Mesenchymal stem cell (in vitro differentiated cells and primary cell): Measurements from ENCODE around the gene ZNF592.

Source experiments
- DNase-seq: peaks from one replicate; pipeline ENCODE4 v3.0.0-alpha.2; 2013
- H2AFZ ChIP-seq: one replicate; pipeline ENCODE4 v1.6.1; 2013; ENCODE audit warnings: low read depth, mild to moderate bottlenecking, control low read depth, inconsistent platforms, low read length, moderate library complexity
- H2AK5ac ChIP-seq: 2 replicates; pipeline ENCODE4 v1.6.1; 2013; ENCODE audit warnings: low read length, moderate library complexity, mild to moderate bottlenecking, inconsistent platforms; ENCODE audit not compliant: severe bottlenecking
- H2BK120ac ChIP-seq: one replicate; pipeline ENCODE4 v1.6.1; 2013; ENCODE audit warnings: low read depth, mild to moderate bottlenecking, inconsistent platforms, low read length, moderate library complexity
- H2BK12ac ChIP-seq, 2 experiments: one replicate each; pipeline ENCODE4 v1.6.1; 2013; ENCODE audit warnings: inconsistent platforms in 2 of 2, low read length in 2 of 2, mild to moderate bottlenecking in 2 of 2, moderate library complexity in 2 of 2, control low read depth in 1 of 2
- H2BK15ac ChIP-seq: one replicate; pipeline ENCODE4 v1.6.1; 2013; ENCODE audit warnings: mild to moderate bottlenecking, low read depth, inconsistent platforms; ENCODE audit not compliant: poor library complexity, severe bottlenecking
- H2BK5ac ChIP-seq: 2 replicates; pipeline ENCODE4 v1.6.1; 2013; ENCODE audit warnings: low read depth, mild to moderate bottlenecking, low read length, control low read depth, inconsistent platforms; ENCODE audit not compliant: poor library complexity, severe bottlenecking
- H3K14ac ChIP-seq, 2 experiments: one replicate each; pipeline ENCODE4 v1.6.1; 2013; ENCODE audit warnings: inconsistent platforms in 2 of 2, low read length in 2 of 2, control low read depth in 1 of 2, mild to moderate bottlenecking in 1 of 2, moderate library complexity in 1 of 2
- H3K18ac ChIP-seq, 2 experiments: one replicate each; pipeline ENCODE4 v1.6.1; 2013; ENCODE audit warnings: inconsistent platforms in 2 of 2, low read length in 2 of 2, control low read depth in 1 of 2, low read depth in 1 of 2, mild to moderate bottlenecking in 1 of 2
- H3K23ac ChIP-seq, 2 experiments: one replicate each; pipeline ENCODE4 v1.6.1; 2013; ENCODE audit warnings: inconsistent platforms in 2 of 2, low read length in 2 of 2, mild to moderate bottlenecking in 2 of 2, moderate library complexity in 2 of 2, control low read depth in 1 of 2
- H3K27ac ChIP-seq: 2 replicates; pipeline ENCODE4 v1.5.1; 2013; ENCODE audit warnings: mild to moderate bottlenecking, moderate library complexity, low read length, control low read depth, inconsistent platforms; ENCODE audit not compliant: poor library complexity, severe bottlenecking
- H3K27me3 ChIP-seq, 2 experiments: 2 replicates each; pipeline versions ENCODE4 v1.6.1 to v1.7.0; 2013; ENCODE audit warnings: low read length in 2 of 2, mild to moderate bottlenecking in 2 of 2, moderate library complexity in 2 of 2, control low read depth in 1 of 2, inconsistent platforms in 1 of 2; ENCODE audit not compliant: control insufficient read depth in 1 of 2, insufficient read depth in 1 of 2
- H3K36me3 ChIP-seq, 2 experiments: 2 replicates each; pipeline versions ENCODE4 v1.6.1 to v1.7.0; 2013; ENCODE audit warnings: low read length in 2 of 2, control low read depth in 1 of 2, inconsistent platforms in 1 of 2, low read depth in 1 of 2, mild to moderate bottlenecking in 1 of 2; ENCODE audit not compliant: insufficient read depth in 2 of 2, control insufficient read depth in 1 of 2
- H3K4ac ChIP-seq, 2 experiments: one replicate each; pipeline ENCODE4 v1.6.1; 2013; ENCODE audit warnings: inconsistent platforms in 2 of 2, low read length in 2 of 2, mild to moderate bottlenecking in 2 of 2, moderate library complexity in 2 of 2, control low read depth in 1 of 2, low read depth in 1 of 2
- H3K4me1 ChIP-seq: 2 replicates; pipeline ENCODE4 v1.6.1; 2013; ENCODE audit warnings: low read depth, low read length, control low read depth; ENCODE audit not compliant: control insufficient read depth, insufficient read depth
- H3K4me2 ChIP-seq: 2 replicates; pipeline ENCODE4 v1.6.1; 2013; ENCODE audit warnings: low read length, mild to moderate bottlenecking, inconsistent platforms; ENCODE audit not compliant: poor library complexity, severe bottlenecking
- H3K4me3 ChIP-seq, 2 experiments: 2 replicates each; pipeline versions ENCODE4 v1.5.1 to v1.7.0; 2013; ENCODE audit warnings: low read length in 2 of 2, mild to moderate bottlenecking in 2 of 2, control low read depth in 1 of 2, low read depth in 1 of 2; ENCODE audit not compliant: insufficient read depth in 1 of 2
- H3K79me1 ChIP-seq: replicated peaks from 2 replicates; pipeline ENCODE4 v1.6.1; 2013; ENCODE audit warnings: mild to moderate bottlenecking, control low read depth, low read length, inconsistent platforms; ENCODE audit not compliant: poor library complexity, severe bottlenecking
- H3K9ac ChIP-seq: 2 replicates; pipeline ENCODE4 v1.7.0; 2013; ENCODE audit warnings: mild to moderate bottlenecking, low read length, moderate library complexity
- H3K9me3 ChIP-seq: 2 replicates; pipeline ENCODE4 v1.7.0; 2013; ENCODE audit warnings: mild to moderate bottlenecking, low read length; ENCODE audit not compliant: control insufficient read depth
- H4K8ac ChIP-seq: one replicate; pipeline ENCODE4 v1.6.1; 2013; ENCODE audit warnings: inconsistent platforms, mild to moderate bottlenecking, low read length, moderate library complexity
- H4K91ac ChIP-seq: one replicate; pipeline ENCODE4 v1.6.1; 2013; ENCODE audit warnings: mild to moderate bottlenecking, low read length, inconsistent platforms
- WGBS: methylation state at CpG from one replicate; pipeline ENCODE4 v1.1.7; 2013; ENCODE audit warnings: mixed read lengths; 5-methylcytosine and 5-hydroxymethylcytosine counted together

Gene ZNF592

GRCh38 chr15:84831028-84831427 lies 82.6 kb downstream of the ZNF592 start:
- Histone ChIP-seq H3K36me3 (no peaks in the 10 kb centered on the region), H3K4me3 (no peak overlapping the region), H4K91ac (no peak overlapping the region), H3K4me2 (no peak overlapping the region), H3K9me3 (no peaks in the 10 kb centered on the region), H2BK5ac (no peak overlapping the region), H2BK120ac (no peak overlapping the region), H2AFZ (no peak overlapping the region), H3K18ac (no peak overlapping the region), H3K23ac (no peak overlapping the region), H2BK12ac (no peak overlapping the region), H2AK5ac (no peak overlapping the region), H3K14ac (no peak overlapping the region), H3K4me1 (peaks cover 10% of the 10 kb centered on the region), H3K9ac (no peak overlapping the region), H2BK15ac (no peak overlapping the region), H4K8ac (no peak overlapping the region), H3K4ac (no peak overlapping the region), H3K79me1 (no peaks in the 10 kb centered on the region), H3K27ac (no peak overlapping the region), H3K27me3 (peaks cover 5 to 33% of the 10 kb centered on the region in 2 experiments)
- WGBS = 96% methylated on average over 4 of the region's 5 CpGs
- DNase-seq = no peak

DNA sequence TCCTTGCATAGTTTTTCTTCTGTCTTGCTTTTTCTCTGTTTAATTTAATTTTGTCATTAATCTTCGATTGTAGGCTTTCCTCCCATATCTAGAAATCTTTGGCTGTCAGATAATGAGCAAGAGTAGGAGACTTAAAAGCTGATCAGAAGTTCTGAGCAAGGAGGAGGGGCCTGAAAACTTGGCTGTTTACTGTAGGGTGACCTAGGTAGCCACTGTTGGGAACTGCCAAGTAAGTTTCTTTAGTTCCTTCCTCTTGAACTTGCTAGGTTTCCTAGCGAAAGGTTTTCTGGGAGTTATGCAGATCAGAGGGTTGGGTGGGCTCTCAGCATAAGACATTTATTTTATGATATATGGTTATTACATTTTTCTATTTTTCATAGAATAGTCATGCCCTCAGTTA lies 83.2 kb downstream of the ZNF592 start:
- Histone ChIP-seq H3K4me2 (no peak overlapping the region), H3K9ac (no peak overlapping the region), H2AFZ (no peak overlapping the region), H3K4ac (no peak overlapping the region), H3K14ac (no peak overlapping the region), H4K91ac (no peak overlapping the region), H2BK15ac (no peak overlapping the region), H3K4me3 (no peak overlapping the region), H3K23ac (no peak overlapping the region), H2BK12ac (no peak overlapping the region), H2AK5ac (no peak overlapping the region), H3K27me3 (peaks cover 10 to 38% of the 10 kb centered on the region in 2 experiments), H3K4me1 (peaks cover 10% of the 10 kb centered on the region), H3K18ac (no peak overlapping the region), H2BK120ac (no peak overlapping the region), H4K8ac (no peak overlapping the region), H3K27ac (no peak overlapping the region), H3K79me1 (no peaks in the 10 kb centered on the region), H2BK5ac (no peak overlapping the region), H3K9me3 (no peaks in the 10 kb centered on the region), H3K36me3 (no peaks in the 10 kb centered on the region)
- no peak for DNase-seq
- WGBS = 84% methylated on average over 2 of the region's 2 CpGs

DNA sequence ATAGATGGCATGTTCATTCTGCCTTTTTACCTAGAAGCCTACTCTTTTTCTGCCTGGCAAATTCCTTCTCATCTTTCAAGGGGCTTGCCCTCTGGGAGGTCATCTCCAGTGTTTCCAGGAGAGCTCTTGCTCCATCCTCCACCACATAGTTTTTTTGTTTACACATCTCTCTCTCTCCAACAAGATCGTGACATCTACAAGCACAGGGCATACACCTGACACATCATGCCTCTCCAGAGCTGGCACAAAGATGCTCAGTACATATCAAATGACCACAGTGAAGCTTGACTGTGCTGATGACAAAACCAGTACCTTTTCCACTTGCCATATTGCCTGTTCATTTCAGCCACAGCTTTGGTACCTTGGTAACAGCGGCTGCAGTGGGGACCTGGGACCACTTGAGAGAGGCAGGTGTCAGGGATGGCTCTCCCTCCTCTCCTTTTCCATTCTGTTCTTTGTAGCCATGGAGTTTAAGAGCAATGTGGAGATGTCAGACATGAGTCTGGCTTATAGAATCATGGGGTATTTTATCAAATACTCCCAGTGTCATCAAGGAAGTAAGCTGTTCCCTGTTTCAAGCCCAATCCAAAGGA lies 84.2 kb downstream of the ZNF592 start:
- Histone ChIP-seq H3K27ac (no peak overlapping the region), H3K4me2 (no peak overlapping the region), H4K91ac (no peak overlapping the region), H3K18ac (no peak overlapping the region), H2BK12ac (no peak overlapping the region), H2AK5ac (no peak overlapping the region), H3K4me1 (peaks cover 10% of the 10 kb centered on the region), H2AFZ (no peak overlapping the region), H3K14ac (no peak overlapping the region), H2BK5ac (no peak overlapping the region), H3K23ac (no peak overlapping the region), H3K4ac (no peak overlapping the region), H3K9ac (no peak overlapping the region), H3K4me3 (no peak overlapping the region), H4K8ac (no peak overlapping the region), H3K9me3 (no peaks in the 10 kb centered on the region), H3K36me3 (no peaks in the 10 kb centered on the region), H2BK15ac (no peak overlapping the region), H3K27me3 (peaks cover 15 to 40% of the 10 kb centered on the region in 2 experiments), H3K79me1 (no peaks in the 10 kb centered on the region), H2BK120ac (no peak overlapping the region)
- DNase-seq = no peak
- 93% methylated on average over 2 of the region's 2 CpGs for WGBS

DNA sequence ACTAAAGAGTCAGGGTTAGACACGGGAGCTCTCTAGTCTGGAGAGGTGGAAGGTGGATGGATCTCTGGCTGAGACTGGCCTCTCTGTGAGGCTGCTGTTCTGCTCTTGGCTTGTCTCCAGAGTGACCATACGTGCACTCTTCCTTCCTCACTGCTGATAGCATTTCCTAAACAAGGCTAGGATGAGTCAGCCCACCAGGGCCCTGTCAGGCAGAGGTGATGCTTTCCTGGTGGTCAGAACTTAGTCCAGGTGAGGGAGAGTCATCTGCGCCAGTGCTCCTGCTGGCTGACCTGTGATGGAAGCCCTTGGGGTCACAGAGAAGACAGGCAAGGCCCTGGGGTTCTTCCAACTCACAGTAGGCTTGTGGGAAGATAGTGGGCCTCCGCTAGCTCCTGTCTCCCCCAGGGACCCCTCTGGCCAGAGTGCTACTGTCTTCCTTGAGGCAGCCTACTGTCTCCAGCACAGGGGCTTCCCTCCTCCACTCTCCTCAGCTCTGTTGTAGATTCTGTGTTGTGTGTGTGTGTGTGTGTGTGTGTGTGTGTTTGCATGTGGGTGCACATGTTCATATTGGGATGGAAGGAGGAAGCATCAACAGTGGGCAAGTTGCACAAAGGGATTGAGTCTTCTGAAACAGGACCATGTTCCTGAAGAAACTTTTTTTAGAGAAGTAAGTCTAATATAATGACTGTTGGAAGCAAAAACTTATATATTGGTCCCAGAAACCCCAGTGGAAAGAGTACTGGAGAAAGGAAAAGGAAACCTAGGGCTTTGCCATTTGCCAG lies 85.2 kb downstream of the ZNF592 start:
- peaks cover 19 to 37% of the 10 kb centered on the region in 2 experiments for H3K27me3 ChIP-seq
- no peak overlapping the region for H2AFZ ChIP-seq
- H3K9me3 ChIP-seq = no peaks in the 10 kb centered on the region
- H3K14ac ChIP-seq = peak overlapping the region in 1 of 2 experiments; percentile 53
- H3K27ac ChIP-seq = no peak overlapping the region
- H4K91ac ChIP-seq = no peak overlapping the region
- no peak overlapping the region for H2BK12ac ChIP-seq
- H3K23ac ChIP-seq = no peak overlapping the region
- WGBS = 58% methylated on average over 4 of the region's 4 CpGs
- H3K4ac ChIP-seq = no peak overlapping the region
- no peak overlapping the region for H3K9ac ChIP-seq
- no peak overlapping the region for H3K18ac ChIP-seq
- H3K36me3 ChIP-seq = no peaks in the 10 kb centered on the region
- H3K4me1 ChIP-seq = peaks cover 8% of the 10 kb centered on the region
- H2AK5ac ChIP-seq = no peak overlapping the region
- no peak overlapping the region for H2BK15ac ChIP-seq
- no peaks in the 10 kb centered on the region for H3K79me1 ChIP-seq
- H3K4me2 ChIP-seq = no peak overlapping the region
- no peak overlapping the region for H2BK120ac ChIP-seq
- peak; percentile 69 for DNase-seq
- H3K4me3 ChIP-seq = no peak overlapping the region
- H2BK5ac ChIP-seq = no peak overlapping the region
- H4K8ac ChIP-seq = no peak overlapping the region
